Dendritic cell treated with granulocyte-macrophage colony-stimulating factor and Interleukin-4, amounts not matched to agents 40 ng/mL and 50 ng/mL, for 4 days (primary cell): Measurements from ENCODE around the gene ACAD11.

Experiments used
- H3K27ac Mint-ChIP-seq: one replicate; pipeline ENCODE4 v1.8.0; 2022; ENCODE audit warnings: mild to moderate bottlenecking, mixed read lengths
- H3K27me3 Mint-ChIP-seq: one replicate; pipeline ENCODE4 v1.8.0; 2022; ENCODE audit warnings: mild to moderate bottlenecking, mixed read lengths
- H3K36me3 Mint-ChIP-seq: one replicate; pipeline ENCODE4 v1.8.0; 2022; ENCODE audit warnings: low read depth, mixed read lengths
- H3K4me1 Mint-ChIP-seq: one replicate; pipeline ENCODE4 v1.8.0; 2022; ENCODE audit warnings: low read depth, mixed read lengths
- H3K4me3 Mint-ChIP-seq: one replicate; pipeline ENCODE4 v1.8.0; 2022; ENCODE audit warnings: mild to moderate bottlenecking, moderate library complexity, mixed read lengths
- H3K9me3 Mint-ChIP-seq: one replicate; pipeline ENCODE4 v1.8.0; 2022; ENCODE audit warnings: mixed read lengths
- intact Hi-C: fragments of 100-400 bp; cut with micrococcal nuclease; formaldehyde crosslinking; loops from one replicate; pipeline ENCODE4 v1.15.0; 2022

ACAD11 gene

GRCh38 chr3:132521901-132522300, 137.7 kb downstream of the ACAD11 start:
- Mint-ChIP-seq H3K27ac (no peak overlapping the region), H3K27me3 (no peaks in the 10 kb centered on the region), H3K4me1 (no peaks in the 10 kb centered on the region), H3K9me3 (no peaks in the 10 kb centered on the region), H3K4me3 (no peak overlapping the region), H3K36me3 (peaks cover 97% of the 10 kb centered on the region)
- intact Hi-C loops: loop anchor here (5.0 to 10.0 kb wide), 2 partner anchors 35 to 57 kb away; no protein-coding TSS in a partner anchor

- Mint-ChIP-seq H3K36me3 (peaks cover 97% of the 10 kb centered on the region), H3K27ac (no peak overlapping the region), H3K27me3 (no peaks in the 10 kb centered on the region), H3K4me1 (no peaks in the 10 kb centered on the region), H3K4me3 (no peak overlapping the region), H3K9me3 (no peaks in the 10 kb centered on the region)
- intact Hi-C loops: loop anchor here (5.0 to 10.0 kb wide), 2 partner anchors 33 to 55 kb away; no protein-coding TSS in a partner anchor
These were observed 139.7 kb downstream of the ACAD11 start for GRCh38 chr3:132519914-132520313.

GRCh38 chr3:132517311-132517710, 142.3 kb downstream of the ACAD11 start:
- Mint-ChIP-seq H3K9me3 (no peaks in the 10 kb centered on the region), H3K4me3 (no peak overlapping the region), H3K4me1 (no peaks in the 10 kb centered on the region), H3K27ac (no peak overlapping the region), H3K36me3 (peaks cover 91% of the 10 kb centered on the region), H3K27me3 (no peaks in the 10 kb centered on the region)
- intact Hi-C loops: no loop called here

- Mint-ChIP-seq H3K36me3 (peaks cover 93% of the 10 kb centered on the region), H3K4me1 (no peaks in the 10 kb centered on the region), H3K4me3 (no peak overlapping the region), H3K27me3 (no peaks in the 10 kb centered on the region), H3K9me3 (no peaks in the 10 kb centered on the region), H3K27ac (no peak overlapping the region)
- intact Hi-C loops: loop anchor here (5.0 kb wide), 1 partner anchor 174 kb away; no protein-coding TSS in a partner anchor
These were observed 146.6 kb downstream of the ACAD11 start for GRCh38 chr3:132513057-132513456.

GRCh38 chr3:132509506-132509905, 150.1 kb downstream of the ACAD11 start:
- Mint-ChIP-seq H3K27me3 (no peaks in the 10 kb centered on the region), H3K27ac (no peak overlapping the region), H3K4me1 (no peaks in the 10 kb centered on the region), H3K4me3 (no peak overlapping the region), H3K9me3 (no peaks in the 10 kb centered on the region), H3K36me3 (peaks cover 87% of the 10 kb centered on the region)
- intact Hi-C loops: loop anchor here (10.0 kb wide), 1 partner anchor 1135 kb away; no protein-coding TSS in a partner anchor

- Mint-ChIP-seq H3K4me3 (no peak overlapping the region), H3K9me3 (no peaks in the 10 kb centered on the region), H3K27me3 (no peaks in the 10 kb centered on the region), H3K27ac (no peak overlapping the region), H3K4me1 (no peaks in the 10 kb centered on the region), H3K36me3 (peaks cover 83% of the 10 kb centered on the region)
- intact Hi-C loops: loop anchor here (10.0 kb wide), 1 partner anchor 1136 kb away; no protein-coding TSS in a partner anchor
These were observed 150.5 kb downstream of the ACAD11 start for GRCh38 chr3:132509096-132509495.
